Mucosa of rectum (tissue), 2 donors: ENCODE measurements around the gene BAZ2A.

Experiments used
- H3K27ac ChIP-seq, 2 donors: one replicate each; pipeline ENCODE4 v1.7.0; 2013; ENCODE audit warnings: inconsistent platforms in 2 of 2, low read depth in 2 of 2, low read length in 2 of 2
- H3K27me3 ChIP-seq, 2 donors: one replicate each; pipeline ENCODE4 v1.7.0; 2013; ENCODE audit warnings: low read length in 2 of 2; ENCODE audit not compliant: control insufficient read depth in 2 of 2, insufficient read depth in 2 of 2
- H3K36me3 ChIP-seq, 2 donors: one replicate each; pipeline ENCODE4 v1.7.0; 2013; ENCODE audit warnings: low read length in 2 of 2; ENCODE audit not compliant: control insufficient read depth in 2 of 2, insufficient read depth in 2 of 2
- H3K4me1 ChIP-seq, 2 donors: one replicate each; pipeline ENCODE4 v1.7.0; 2013; ENCODE audit warnings: low read length in 2 of 2, mild to moderate bottlenecking in 1 of 2; ENCODE audit not compliant: control insufficient read depth in 2 of 2, insufficient read depth in 2 of 2
- H3K4me3 ChIP-seq, 2 donors: one replicate each; pipeline ENCODE4 v1.7.0; 2013; ENCODE audit warnings: low read length in 2 of 2
- H3K9ac ChIP-seq, 2 donors: one replicate each; pipeline ENCODE4 v1.7.0; 2013; ENCODE audit warnings: low read length in 2 of 2, low read depth in 1 of 2, mild to moderate bottlenecking in 1 of 2
- H3K9me3 ChIP-seq, 2 donors: one replicate each; pipeline ENCODE4 v1.7.0; 2013; ENCODE audit warnings: low read length in 2 of 2; ENCODE audit not compliant: control insufficient read depth in 2 of 2
- donor health status: healthy.
- donor health status: Normal muscosa, but diverticular disease.

BAZ2A gene

DNA sequence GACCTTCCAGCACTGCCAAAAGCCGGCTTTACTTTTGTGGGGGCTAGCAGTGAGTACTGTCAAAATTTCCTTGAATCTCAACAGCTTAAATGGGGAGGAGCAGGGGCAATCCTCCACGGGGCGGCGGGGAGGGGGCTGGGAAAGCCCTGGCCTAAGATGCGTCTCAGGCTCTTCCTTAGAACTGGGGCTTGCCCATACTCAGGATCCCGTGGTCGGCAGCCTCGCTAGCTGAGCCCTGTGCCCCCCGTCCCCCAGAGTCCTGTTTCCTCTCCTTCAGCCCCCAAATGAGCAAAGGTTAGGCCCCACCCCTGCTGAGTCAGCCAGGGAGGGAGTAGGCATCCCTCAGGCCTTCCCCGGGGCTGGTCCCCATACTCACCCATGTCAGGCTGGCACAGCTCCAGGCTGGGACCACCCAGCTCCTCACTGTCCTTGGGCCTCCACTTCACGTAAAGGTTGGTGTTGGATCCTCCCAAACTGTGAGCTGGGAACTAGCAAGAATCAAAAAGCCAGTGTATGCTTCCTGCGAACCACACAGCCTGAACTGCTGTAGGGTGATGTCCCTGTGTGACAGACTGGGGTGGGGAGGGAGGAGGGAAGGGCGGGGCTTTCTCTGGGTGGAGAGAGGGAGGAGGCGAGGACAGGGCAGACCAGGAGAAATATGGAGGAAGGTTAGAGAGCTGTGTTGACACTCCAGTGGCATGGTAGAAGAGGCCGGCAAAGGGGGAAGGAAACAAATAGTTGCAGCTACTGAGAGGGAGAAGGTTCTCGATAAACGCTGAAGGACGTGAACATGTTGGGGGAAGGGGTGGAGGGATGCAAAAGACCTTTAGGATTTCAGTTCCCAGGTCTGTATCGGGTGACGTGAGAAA lies 5.9 kb upstream of the BAZ2A start:
- H3K9ac ChIP-seq: peak overlapping the region; percentile 92 to 98
- H3K9me3 ChIP-seq: no peaks in the 10 kb centered on the region
- H3K27ac ChIP-seq: peak overlapping the region; percentile 97 to 99
- peaks cover 35 to 50% of the 10 kb centered on the region in 2 donors for H3K4me1 ChIP-seq
- H3K4me3 ChIP-seq: peak overlapping the region; percentile 76 to 91
- peaks cover 30 to 33% of the 10 kb centered on the region in 2 donors for H3K36me3 ChIP-seq
- no peaks in the 10 kb centered on the region for H3K27me3 ChIP-seq

GRCh38 chr12:56634837-56635791 lies 5.0 kb upstream of the BAZ2A start:
- no peaks in the 10 kb centered on the region for H3K9me3 ChIP-seq
- H3K4me3 ChIP-seq: peak overlapping the region; percentile 76 to 91
- peak overlapping the region; percentile 92 to 98 for H3K9ac ChIP-seq
- H3K36me3 ChIP-seq: peaks cover 26 to 27% of the 10 kb centered on the region in 2 donors
- peaks cover 43 to 57% of the 10 kb centered on the region in 2 donors for H3K4me1 ChIP-seq
- H3K27ac ChIP-seq: peak overlapping the region; percentile 97 to 99
- no peaks in the 10 kb centered on the region for H3K27me3 ChIP-seq

GRCh38 chr12:56634242-56634836 lies 4.2 kb upstream of the BAZ2A start:
- Histone ChIP-seq H3K4me3 (peak overlapping the region; percentile 76 to 91), H3K9me3 (no peaks in the 10 kb centered on the region), H3K27ac (peak overlapping the region; percentile 97 to 99), H3K4me1 (peaks cover 43 to 57% of the 10 kb centered on the region in 2 donors), H3K36me3 (peaks cover 18 to 20% of the 10 kb centered on the region in 2 donors), H3K27me3 (no peaks in the 10 kb centered on the region), H3K9ac (peak overlapping the region; percentile 91 to 92)

DNA sequence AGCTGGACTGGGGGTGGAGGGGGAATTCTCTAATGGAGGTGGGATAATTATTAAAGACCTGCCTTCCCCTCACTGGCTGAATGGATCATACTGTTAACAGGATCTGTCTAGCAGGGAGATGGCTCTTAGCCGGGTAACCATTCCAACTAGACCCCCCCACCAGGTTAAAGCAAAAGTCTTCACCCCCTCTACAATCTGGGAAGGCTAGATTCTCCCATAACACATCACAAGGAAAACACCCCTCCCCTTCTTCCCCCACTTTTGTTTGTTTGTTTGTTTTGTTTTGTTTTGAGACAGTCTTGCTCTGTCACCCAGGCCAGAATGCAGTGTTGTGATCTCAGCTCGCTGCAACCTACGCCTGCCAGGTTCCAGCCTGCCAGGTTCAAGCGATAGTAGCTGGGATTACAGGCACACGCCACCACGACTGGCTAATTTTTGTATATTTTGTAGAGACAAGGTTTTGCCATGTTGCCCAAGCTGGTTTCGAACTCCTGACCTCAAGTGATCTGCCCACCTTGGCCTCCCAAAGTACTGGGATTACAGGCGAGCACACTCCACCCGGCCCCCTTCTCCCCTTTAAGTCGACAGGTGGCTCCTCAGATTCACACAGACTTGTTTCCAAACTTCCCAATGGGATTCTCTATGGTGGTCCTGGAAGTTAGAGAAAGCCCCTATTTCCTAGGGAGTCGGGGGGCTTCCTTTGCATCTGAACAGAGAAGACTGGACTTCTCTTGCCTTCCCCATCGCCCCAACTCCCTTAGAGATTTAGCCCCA lies 3.5 kb upstream of the BAZ2A start:
- Histone ChIP-seq H3K9ac (peak overlapping the region; percentile 91 to 92), H3K4me3 (peak overlapping the region; percentile 76 to 91), H3K4me1 (peaks cover 43 to 62% of the 10 kb centered on the region in 2 donors), H3K36me3 (peaks cover 11 to 14% of the 10 kb centered on the region in 2 donors), H3K9me3 (no peaks in the 10 kb centered on the region), H3K27me3 (no peaks in the 10 kb centered on the region), H3K27ac (peak overlapping the region; percentile 97 to 99)

DNA sequence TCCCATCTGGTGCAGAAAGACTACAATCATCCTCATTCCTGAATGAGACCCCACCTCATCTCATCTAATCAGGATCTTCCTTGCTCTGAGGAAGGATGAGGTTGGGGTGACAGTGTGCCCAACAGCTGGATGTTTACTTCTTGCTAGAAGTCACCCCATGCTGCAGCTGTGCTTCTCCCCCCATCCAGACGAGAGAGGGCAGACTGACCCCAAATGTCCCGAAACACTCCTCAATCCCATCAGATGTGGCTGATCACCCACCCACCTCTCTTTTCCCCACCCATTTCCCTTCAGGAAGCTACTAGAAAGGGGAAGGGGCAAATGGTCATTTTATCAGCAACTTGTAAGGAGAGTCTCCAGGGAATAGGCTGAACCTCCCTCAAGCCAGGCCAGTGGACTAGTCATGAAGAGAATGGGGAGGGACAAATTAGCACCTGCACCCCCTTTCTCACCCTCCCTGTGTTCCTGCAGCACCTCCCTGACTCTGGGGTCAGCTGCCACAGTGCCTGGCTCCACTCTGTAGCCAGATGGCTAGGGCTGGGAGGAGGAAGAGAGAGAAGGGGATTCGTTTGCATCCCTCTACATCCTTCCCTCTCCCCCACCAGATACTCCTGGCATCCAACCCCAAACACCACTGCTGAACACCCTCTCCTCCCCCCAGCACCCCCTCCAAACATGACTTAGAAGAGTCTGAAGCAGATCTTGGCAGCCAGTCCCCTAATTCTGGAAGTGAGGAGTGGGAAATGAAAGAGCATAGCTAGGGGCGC lies 2.8 kb upstream of the BAZ2A start:
- H3K9ac ChIP-seq: peak overlapping the region; percentile 56 to 62
- peak overlapping the region; percentile 60 to 71 for H3K27ac ChIP-seq
- no peaks in the 10 kb centered on the region for H3K9me3 ChIP-seq
- H3K4me1 ChIP-seq: peaks cover 43 to 67% of the 10 kb centered on the region in 2 donors
- H3K4me3 ChIP-seq: peak overlapping the region; percentile 60 to 91
- peaks cover 4 to 7% of the 10 kb centered on the region in 2 donors for H3K36me3 ChIP-seq
- H3K27me3 ChIP-seq: no peaks in the 10 kb centered on the region

GRCh38 chr12:56631790-56632700 lies 1.9 kb upstream of the BAZ2A start:
- Histone ChIP-seq H3K36me3 (no peaks in the 10 kb centered on the region), H3K4me1 (peaks cover 43 to 59% of the 10 kb centered on the region in 2 donors), H3K27ac (peak overlapping the region; percentile 60 to 71)

GRCh38 chr12:56629459-56630179 lies 507 bp downstream of the BAZ2A start:
- H3K4me1 ChIP-seq: peaks cover 35 to 47% of the 10 kb centered on the region in 2 donors
- H3K9ac ChIP-seq: peak overlapping the region; percentile 92 to 94
- H3K9me3 ChIP-seq: no peaks in the 10 kb centered on the region

More at GRCh38 chr12:56631790-56632700, 1.9 kb upstream of the BAZ2A start:
- no peaks in the 10 kb centered on the region for H3K27me3 ChIP-seq
- H3K9me3 ChIP-seq: no peaks in the 10 kb centered on the region
- H3K4me3 ChIP-seq: peak overlapping the region; percentile 60 to 64
- peak overlapping the region; percentile 56 to 62 for H3K9ac ChIP-seq

More at GRCh38 chr12:56629459-56630179, 507 bp downstream of the BAZ2A start:
- H3K27me3 ChIP-seq: no peaks in the 10 kb centered on the region
- peak overlapping the region; percentile 86 to 94 for H3K27ac ChIP-seq
- peak overlapping the region; percentile 87 to 98 for H3K4me3 ChIP-seq
- peaks cover 0 to 10% of the 10 kb centered on the region in 2 donors for H3K36me3 ChIP-seq
